IPS-NIHi7 (cell line): ENCODE results near the gene ZFP62.
"Not testable (repeated sequence)": the region's sequence is repeated elsewhere in the genome, so short reads cannot be mapped to it uniquely, and the experiment has no call there.

Source experiments
- DNase-seq: peaks from one replicate; pipeline ENCODE4 v3.0.0; 2012; ENCODE audit warnings: mixed read lengths; ENCODE audit errors: extremely low spot score

The ZFP62 gene

DNA sequence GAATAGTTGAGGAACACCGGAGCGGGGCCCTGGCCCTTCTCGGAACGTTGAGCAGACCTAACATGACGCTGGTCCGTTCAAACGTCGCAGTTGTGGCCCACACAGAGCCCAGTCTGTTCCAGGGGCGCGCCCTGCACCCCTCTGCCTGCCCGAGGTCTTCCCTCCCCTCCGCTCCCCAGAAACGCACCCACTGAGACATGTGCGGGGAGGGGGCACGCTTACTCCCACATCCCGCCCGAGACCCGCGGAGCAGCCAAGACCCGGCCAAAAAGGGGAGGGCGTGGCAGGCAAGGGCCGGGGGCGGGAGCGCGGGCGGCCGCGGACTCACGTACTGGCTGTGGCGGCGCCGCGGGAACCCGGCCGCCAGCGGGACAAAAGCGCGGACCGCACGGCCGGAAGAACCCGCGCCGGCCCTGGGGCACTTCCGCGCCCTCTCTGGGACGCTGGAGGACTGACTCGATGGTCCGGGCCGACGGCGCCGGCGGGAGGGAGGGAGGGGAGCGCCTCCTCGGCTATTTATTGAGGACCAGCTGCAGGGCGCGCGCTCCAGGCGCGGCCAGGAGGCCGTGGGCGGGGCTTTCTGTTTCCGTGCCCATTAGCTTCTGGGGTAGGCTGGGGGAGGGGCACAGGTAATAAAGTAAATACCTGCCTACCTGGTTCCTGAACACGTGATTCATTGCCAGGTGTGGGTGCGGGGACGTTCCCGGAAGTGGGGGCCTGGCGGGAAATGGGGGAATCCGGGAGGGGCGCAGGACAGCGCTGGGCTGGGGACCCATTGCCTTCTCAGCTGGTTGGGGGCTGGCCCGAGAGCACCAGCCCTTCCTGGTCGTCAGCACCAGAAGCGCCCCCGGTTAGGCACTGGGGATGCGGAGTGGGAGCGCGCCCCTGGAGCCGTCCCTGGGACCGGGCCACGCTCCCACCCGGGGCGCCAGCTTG lies at the start of gene ZFP62:
ZFP62 (minus strand) TSS at position 390 of the 936 bp plus-strand sequence; CDS start at position 333, 57 bp downstream.
- peak; percentile 91 for DNase-seq

DNA sequence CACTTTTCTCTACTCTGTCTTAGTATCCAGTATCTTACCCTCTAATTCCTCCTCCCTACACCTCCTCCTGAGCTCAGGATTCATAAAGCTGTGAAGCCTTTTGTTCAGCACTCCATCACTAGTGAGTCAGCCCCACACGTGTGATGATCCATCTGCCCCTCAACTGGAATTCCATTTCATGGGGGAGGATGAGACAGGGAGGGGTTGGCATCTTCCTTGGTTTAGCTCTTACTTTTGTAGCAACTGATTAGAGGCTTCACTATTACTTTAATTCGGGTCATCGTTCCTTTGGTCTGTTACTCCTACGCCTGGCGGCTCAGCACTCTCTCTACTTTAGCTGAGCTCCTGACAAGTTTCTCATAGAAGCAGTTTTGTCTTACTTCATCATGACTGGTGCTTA lies 49.7 kb upstream of the ZFP62 start:
- DNase-seq: no peak

DNA sequence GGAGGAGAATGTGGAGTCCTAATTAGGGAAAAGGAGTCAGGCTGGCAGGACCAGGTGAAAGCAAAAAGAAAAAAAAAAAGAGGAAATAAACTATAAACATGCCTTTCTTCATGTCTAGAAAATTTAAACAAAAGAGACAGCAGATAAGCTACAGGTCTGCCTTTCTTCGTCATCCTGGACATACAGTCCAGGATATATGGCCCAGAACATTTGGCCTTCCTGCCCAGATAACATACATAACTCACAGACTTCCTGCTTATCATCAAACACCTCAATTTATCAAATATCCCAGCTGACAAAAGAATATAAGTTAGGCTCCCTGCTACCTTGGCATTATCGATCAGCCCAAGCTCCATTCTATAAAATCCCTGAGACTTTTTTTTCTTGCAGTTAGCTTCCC lies 49.1 kb upstream of the ZFP62 start:
- no peak for DNase-seq

DNA sequence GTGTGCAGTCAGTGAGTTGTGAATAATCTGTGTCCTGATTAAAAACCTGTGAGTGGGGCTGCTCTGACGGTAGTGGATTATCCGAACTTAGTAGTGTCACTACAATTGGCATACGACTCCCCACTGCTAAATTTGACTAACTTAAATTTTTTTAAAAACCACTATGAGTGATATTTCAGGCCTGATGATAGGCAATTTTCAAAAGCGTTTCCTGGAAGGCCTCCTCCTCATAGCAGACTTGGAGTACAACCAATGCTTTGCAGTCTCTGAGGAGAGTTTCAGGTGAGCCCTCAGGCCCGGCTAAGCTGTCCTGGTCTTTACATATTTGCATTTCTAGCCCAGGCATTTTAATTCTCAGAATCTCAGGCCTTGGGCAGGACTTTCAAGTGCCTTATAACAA lies 48.7 kb upstream of the ZFP62 start:
- no peak for DNase-seq

DNA sequence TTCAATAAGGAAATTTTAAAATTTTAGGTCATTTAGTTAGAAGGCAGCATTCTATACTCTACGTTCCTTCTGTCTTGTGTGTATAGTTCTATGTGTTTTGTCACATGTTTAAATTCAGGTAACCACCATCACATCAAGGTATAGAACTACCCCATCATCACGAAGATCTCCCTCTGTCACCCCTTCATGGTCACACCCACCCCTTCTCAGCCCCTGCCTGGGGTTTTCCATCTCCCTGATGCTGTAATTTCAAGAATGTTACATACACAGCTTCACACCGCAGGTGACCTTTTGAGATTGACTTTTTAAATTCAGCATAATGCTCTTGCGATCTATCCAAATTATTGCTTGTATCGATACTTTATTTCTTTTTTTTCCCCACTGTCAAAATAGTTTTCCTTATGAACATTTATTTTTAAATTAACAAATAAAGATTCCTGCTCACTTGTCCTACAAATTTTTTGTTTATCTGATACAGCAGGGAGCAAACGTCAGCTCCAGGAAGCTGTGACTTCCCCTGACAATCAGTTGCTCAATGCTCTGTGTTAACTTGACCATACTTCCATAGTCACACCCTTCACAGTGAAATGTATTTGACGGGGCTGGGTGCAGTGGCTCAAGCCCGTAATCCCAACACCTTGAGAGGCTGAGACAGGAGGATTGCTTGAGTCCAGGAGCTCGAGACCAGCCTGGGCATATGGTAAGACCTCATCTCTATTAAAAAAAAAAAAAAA lies 48.1 kb upstream of the ZFP62 start:
- DNase-seq: no peak

DNA sequence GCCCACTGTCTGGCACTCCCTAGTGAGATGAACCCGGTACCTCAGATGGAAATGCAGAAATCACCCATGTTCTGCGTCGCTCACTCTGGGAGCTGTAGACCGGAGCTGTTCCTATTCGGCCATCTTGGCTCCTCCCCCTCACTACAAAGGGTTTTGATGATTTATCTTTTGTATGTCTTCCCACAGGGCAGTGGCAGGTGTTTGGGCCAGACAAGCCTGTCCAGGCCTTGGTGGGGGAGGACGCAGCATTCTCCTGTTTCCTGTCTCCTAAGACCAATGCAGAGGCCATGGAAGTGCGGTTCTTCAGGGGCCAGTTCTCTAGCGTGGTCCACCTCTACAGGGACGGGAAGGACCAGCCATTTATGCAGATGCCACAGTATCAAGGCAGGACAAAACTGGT lies 47.3 kb upstream of the ZFP62 start:
- DNase-seq: no peak

DNA sequence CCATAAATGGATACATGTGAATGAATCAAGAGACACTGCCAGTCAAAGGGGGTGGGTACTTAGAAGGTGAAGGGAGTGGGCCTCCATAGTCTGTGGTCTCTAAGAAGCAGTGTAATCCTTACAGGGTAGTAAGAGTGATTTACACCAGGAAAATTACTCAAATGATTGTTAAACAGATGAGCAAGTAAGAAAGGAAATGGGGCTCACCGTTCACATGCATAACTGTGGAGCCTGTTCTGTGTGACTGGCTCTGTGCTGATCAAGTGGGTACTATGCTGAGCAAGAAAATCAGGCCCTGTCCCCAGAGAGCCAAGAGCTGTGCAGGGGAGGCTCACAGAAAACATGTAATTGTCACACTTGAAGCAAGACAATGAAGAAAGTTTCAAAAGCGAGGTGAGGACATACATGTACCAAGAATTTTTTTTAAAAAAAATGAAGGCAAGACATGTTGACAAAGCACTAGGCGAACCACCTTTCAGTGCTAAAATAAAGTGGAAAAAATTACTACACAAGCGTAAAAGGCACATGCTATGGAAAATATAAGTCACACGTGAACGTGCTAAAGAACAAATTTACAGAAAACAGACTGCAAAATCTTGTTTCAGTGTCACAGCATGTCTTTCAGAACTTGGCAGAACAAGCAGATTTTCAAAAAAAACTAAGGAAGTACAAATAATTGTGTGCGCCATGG lies 40.4 kb upstream of the ZFP62 start:
- DNase-seq: no peak

DNA sequence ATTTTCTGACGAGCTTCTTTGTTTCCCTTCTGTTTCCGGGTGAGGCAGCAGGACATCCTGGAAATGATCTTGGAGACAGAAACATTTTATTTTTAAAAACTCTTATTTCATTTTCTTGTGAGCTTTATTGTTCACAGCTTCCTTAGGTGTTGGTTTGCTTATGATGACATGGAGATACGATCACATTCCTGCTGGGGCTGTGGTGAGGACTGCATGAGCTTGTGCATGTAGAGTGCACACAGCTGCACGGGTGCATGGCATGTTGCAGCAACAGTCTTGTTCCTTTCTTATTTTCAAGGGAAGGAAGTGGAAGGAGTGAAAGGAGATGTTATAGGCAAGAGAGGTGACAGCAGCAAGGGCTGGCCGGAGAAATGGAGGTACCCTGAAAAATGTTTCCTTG lies 39.1 kb upstream of the ZFP62 start:
- DNase-seq: no peak

DNA sequence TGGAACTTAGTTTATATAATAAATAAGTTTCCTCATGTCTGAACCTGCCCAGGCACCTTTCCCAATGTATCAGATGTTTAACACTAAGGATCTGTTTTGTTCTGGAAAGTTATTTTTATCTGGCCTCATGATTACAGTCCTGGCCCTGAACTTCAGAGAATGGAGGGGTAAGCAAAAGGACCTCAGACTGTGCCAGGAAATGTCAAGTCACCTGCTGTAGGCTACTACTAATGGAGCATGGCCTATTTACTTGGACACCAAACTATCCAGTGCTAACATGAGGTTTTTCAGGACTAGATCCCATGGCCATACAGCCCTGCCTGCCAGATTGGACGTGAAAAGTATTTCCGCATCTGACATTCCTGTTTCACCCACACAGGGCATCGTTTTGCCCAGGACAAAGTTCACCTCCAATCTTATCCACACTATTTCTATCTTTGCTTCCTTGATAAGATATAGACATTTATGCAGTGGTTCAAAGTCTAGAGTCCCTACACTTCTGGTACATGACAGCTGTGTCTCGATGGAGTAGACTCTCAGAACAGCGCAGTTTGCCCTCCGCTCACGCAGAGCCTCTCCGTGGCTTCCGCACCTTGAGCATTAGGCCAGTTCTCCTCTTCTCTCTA lies 37.7 kb upstream of the ZFP62 start, which contains the start of gene BTNL8:
BTNL8 (plus strand) TSS at position 539 of the 626 bp plus-strand sequence. CDS start 152 bp downstream, outside the sequence.
- DNase-seq: no peak

DNA sequence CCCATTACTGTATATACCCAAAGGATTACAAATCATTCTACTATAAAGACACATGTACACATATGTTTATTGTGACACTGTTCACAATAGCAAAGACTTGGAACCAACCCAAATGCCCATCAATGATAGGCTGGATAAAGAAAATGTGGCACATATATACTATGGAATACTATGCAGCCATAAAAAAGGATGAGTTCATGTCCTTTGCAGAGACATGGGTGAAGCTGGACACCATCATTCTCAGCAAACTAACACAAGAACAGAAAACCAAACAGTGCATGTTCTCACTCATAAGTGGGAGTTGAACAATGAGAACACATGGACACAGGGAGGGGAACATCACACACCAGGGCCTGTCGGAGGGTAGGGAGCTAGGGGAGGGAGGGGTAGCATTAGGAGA lies 34.3 kb upstream of the ZFP62 start:
- DNase-seq: not testable (repeated sequence)

DNA sequence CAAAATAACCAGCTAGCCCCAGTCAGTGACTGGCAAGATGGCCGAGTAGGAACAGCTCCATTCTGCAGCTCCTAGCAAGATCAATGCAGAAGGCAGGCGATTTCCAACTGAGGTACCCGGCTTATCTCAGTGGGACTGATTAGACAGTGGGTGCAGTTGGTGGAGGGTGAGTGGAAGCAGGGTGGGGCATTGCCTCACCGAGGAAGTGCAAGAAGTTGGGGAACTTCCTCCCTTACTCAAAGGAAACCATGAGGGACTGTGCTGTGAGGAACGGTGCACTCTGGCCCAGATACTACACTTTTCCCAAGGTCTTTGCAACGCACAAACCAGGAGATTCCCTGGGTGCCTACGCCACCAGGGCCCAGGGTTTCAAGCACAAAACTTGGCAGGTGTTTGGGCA lies 28.3 kb upstream of the ZFP62 start:
- DNase-seq: no peak

DNA sequence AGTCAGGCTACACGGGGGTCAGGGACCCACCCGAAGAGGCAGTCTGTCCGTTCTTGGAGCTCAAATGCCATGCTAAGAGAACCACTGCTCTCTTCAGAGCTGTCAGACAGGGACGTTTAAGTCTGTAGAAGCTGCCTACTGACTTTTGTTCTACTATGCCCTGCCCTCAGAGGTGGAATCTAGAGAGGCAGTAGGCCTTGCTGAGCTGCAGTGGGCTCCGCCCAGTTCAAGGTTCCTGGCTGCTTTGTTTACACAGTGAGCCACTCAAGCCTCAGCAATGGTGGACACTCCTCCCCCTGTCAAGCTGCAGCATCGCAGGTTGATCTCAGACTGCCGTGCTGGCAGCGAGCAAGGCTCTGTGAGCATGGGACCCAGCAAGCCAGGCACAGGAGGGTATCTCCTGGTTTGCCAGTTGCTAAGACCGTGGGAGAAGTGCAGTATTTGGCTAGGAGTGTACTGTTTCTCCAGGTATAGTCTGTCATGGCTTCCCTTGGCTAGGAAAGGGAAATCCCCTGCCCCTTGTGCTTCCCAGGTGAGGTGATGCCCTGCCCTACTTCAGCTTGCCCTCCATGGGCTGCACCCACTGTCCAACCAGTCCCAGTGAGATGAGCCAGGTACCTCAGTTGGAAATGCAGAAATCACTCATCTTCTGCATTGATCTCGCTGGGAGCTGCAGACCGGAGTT lies 24.9 kb upstream of the ZFP62 start:
- DNase-seq: not testable (repeated sequence)

DNA sequence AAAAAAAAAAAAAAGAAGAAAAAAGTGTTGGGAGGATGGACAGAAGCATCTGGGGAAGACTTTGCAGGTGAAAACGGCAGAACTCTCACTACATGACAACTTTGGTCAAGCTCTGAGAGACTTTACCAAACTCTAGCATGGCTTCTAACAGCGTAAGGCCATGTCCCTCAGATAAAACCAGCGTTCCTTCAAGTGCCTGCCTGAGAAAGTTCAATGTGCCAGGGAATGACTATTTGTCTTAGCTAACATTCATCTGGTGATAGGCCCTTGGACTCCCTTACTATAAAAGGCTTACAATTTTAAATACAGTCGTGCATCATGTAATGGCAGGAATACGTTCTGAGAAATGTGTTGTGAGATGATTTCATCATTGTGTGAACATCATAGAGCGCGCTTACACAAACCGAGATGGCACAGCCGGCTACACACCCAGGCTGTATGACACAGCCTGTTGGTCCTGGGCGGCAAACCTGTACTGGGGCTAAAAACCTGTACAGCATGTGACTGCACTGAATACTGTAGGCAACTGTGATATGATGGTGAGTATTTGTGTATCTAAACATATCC lies 14.9 kb upstream of the ZFP62 start:
- no peak for DNase-seq

DNA sequence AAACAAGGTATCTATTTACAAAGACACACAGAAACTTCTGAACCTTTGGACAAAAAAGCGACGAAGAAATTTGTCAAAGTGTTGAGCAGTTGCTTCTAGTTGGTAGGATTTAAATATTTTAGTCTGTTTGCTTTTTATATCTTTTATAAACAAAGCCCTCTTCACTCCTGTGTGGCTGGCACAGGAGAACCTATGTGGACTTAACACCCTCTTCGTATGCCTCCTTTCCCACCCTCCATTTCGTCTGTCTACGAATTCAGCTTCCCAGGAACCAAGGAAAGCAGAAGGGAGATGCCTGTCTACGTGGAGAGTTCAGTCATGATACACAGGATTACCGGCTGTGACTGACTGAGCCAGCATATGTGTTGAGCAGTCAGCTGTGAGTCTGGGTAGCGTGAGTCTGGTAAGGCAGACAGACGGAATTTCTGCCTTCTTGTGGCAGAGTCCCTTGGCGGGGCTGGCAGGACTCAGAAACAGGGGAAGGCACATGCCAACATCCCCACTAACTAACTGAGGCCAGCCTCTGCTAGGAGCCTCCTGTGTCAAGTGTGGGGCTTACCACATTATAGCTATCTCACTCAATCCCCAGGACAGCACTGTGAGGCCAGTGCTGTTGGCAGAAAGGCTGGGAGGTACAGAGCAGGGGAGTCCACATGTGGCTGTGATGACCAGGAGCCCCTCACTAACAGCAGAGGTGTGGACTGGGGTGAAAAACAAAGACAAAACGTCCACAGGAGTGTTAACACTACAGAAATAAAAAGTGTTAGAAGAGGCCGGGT lies 13.9 kb upstream of the ZFP62 start:
- no peak for DNase-seq

DNA sequence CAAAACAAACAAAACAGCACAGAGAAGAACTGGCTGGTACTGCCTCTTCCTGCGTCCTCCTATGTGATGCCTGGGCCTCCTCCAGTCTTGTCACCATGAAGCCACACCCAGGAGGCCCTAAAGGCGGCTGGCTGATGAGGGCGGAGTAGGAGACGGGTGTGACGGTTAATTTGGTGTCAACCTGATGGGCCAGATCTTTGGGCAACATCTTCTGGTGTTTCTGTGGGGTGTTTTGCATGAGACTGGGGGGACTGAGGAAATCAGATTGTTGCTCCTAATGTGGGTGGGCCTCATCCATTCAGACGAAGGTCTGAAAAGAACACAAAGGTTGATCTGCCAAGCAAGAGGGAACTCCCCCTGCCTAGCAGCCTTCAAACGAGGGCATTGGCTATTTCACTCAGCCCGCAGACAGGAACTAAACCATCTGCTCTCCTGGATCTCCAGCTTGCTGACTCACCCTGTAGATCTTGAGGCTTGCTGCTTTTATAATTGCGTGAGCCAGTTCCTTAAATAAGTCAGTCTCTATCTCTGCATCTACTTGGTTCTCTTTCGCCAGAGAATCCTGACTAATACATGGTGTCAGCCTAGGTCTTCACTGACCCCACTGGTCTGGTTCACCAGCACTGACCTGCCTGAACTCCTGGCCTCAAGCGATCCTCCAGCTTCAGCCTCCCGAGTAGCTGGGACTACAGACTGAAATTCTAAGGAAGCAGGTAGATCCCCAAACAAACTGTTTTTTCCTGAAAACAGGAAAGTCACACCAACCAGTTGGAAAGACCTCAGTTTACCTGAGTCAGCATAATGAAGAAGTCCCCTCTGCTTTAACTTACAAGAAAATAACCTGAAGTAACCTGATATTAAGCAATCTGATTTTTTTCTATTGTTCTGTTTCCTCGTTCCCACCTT lies 12.8 kb upstream of the ZFP62 start:
- no peak for DNase-seq

DNA sequence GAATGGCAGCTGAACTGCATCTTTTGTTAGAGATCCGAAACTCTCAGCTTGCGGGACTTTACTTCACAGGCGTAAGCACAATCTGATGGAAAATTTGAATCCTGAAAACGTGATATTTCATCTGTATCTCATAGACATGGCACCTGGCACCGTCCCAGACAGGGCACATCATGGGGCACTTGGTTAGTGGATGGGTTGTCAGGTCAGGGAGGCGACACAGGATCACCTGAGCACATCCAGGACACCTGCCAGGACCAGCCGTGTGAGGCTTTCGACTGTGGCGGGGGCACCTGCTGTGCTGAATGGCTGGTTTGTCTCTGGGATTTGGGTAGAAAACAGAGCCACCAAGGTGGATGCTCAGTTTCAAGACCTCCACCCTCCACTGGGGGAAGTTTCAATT lies 11.3 kb upstream of the ZFP62 start:
- DNase-seq: no peak

DNA sequence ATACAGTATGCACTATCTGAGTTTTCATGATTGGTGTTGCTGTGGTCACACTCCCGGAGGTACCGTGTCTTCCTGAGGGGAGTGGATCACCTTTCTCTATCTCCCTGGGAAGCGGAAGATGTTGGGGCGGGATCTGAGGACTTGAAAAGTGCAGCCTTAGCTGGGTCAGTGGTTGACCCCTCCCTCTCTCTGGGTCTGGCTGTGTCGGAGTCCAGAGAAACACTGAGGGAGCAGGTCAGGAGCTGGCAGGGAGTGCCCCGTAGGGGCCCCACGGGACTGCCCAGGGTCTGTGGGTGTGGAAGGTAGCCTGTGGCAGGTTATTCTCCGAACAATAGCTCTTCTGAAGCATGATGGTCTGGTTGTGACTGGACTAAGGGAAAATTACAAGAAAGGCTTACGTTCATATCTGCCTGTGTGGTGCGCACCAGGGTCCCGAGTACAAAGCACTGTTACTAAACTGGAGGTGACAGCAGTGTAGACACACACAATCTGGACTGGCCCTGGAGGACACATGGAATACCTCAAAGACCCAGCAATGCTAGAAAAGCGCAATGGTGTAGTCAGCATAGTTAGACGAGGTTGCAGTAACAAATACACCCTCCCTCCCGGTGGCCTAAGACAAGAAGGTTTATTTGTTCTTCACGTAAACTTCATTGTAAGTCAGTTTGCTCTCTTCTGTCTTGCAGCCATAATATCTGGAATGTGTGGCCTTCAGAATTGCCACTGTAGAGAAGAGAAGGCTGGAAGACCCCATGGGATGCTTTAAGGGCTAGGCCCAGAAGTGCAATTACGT lies 9.4 kb upstream of the ZFP62 start:
- no peak for DNase-seq

DNA sequence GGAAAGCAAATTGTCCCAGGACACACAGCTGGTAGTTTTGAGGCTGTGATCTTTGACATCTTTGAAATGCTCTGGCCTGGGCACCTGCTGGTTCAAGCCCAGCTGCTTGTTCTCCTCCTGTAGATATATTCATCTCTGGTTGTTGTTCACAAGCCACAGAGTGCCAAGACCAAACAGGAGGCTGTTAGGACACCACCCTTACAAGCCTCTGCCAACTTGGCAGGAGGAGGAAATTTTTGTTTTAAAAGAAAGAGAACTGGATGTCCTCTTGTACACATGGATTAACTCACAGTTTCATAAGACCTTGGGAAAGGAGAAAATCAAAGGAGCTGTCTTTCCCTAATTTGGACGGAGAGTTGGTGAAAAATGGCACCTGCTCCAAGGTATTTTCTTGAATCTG lies 8.5 kb upstream of the ZFP62 start:
- no peak for DNase-seq
